GM21423 (cell line): Measurements from ENCODE around the gene TTLL12.

Experiments
- ATAC-seq: cut with Tn5 transposase; IDR thresholded peaks from one replicate; pipeline ENCODE4 v1.9.1; 2021; ENCODE audit warnings: mild to moderate bottlenecking, moderate library complexity; ENCODE audit not compliant: unreplicated experiment

TTLL12 gene

DNA sequence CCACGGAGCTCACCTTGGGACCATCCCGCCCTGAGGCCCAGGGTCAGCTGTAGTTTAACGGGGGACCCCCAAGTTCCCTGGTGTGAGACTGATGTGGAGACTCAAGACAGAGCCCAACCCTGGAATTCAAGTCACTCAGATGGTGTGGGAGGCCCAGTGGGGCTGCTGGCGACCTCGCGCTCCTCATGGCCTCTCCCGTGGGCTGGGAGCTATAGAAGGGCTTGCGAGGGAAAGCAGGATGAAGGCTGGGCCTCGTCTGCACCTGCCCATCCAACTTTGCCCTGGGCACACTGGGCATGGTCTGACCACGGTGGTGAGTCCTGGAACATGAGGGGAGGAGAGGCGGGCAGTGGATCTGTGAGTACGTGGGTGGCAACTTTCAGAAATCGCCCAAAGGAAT is 13.6 kb upstream of the TTLL12 start:
- no peak for ATAC-seq

- no peak for ATAC-seq
Measured at GRCh38 chr22:43200031-43200430, 13.1 kb upstream of the TTLL12 start.

DNA sequence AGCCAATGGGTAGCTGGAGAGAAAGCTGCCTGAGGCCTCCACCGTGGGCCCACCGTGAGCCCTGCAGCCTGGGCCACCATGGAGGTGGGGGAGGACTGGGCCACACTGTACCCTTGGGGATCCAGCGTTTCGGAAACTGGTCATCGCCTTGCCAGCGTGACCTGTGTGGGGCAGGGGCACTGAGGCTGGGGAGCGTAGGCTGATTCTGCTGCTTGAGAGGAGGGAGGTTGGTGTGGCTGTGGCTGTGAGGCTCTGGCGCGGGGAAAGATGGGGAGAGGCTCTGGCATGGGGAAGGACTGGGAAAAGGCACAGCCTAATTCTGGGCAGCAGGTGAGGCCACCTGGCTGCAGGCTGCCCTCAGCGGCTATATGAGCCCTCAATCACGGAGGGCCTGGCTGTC is 12.6 kb upstream of the TTLL12 start:
- ATAC-seq: no peak

- no peak for ATAC-seq
Measured at GRCh38 chr22:43198936-43199335, 12.0 kb upstream of the TTLL12 start.

DNA sequence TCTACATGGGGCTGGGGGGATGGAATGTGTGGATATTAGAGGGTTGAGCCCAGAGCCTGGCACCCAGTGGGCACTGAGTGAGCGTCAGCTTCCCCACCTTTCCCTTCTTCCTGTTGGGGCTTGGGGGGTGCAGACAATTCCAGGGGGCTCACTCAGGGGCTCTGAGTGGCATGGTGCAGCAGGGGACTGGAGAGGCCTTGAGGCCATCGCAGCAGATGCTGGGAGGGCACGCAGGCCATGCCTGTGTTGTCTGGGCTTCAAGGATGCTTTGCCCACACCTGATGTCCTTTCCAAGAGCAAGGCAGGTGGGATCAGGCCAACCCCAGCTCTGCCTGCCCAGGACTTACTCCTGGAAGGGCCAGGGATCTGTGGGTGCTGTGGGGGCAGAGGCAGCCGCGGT is 11.2 kb upstream of the TTLL12 start:
- no peak for ATAC-seq

GRCh38 chr22:43197271-43197941 is 10.5 kb upstream of the TTLL12 start:
- no peak for ATAC-seq

DNA sequence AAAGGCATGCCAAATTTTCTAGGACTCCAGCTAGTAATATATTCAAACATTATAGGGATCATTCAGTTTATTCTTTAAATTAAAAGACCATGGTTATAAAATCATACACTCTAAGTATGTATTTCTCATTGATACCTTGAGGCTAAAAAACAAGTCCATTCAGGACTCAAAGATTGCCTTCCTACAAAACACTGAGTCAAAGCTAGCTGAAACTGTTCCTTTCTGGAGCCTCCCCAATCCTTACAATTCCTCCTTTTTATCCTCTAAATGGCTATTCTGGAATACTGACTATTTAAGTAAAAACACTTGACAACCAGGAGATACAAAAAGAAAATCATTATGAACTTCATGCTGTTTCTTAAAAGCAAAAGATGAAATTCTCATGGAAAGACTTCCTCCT is 4.9 kb upstream of the TTLL12 start:
- no peak for ATAC-seq

DNA sequence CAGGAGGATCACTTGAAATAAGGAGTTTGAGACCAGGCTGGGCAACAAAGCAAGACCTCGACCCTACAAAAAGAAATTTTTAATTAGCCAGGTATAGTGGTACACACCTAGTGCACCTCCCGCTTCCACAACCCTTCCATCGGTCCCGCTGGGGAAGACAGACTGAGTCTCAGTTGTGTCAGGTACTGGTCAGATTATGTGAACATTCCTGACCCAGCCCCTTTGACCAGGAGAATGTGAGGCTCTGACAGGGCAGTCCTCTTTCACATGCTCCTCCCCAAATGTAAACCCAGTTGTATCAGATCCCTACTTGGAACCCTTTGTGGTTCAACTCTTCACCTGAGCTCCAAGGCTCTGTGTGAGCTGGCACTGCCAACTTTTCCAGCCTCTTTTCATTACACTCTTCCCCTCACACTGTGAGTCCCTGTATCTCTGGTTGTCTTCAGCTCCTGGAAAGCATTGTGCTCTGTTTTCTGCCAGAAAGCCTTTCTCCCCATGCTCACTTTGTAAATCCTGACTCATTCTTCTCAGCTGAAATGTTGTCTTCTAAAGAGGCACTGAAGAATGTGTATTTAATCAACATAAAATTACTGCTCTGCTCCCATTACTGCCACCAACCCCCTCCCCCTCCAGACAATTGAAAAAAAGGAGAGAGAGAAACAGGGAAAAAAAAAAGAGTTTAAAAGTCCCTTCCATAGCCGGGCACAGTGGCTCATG is 2.1 kb upstream of the TTLL12 start:
- no peak for ATAC-seq

DNA sequence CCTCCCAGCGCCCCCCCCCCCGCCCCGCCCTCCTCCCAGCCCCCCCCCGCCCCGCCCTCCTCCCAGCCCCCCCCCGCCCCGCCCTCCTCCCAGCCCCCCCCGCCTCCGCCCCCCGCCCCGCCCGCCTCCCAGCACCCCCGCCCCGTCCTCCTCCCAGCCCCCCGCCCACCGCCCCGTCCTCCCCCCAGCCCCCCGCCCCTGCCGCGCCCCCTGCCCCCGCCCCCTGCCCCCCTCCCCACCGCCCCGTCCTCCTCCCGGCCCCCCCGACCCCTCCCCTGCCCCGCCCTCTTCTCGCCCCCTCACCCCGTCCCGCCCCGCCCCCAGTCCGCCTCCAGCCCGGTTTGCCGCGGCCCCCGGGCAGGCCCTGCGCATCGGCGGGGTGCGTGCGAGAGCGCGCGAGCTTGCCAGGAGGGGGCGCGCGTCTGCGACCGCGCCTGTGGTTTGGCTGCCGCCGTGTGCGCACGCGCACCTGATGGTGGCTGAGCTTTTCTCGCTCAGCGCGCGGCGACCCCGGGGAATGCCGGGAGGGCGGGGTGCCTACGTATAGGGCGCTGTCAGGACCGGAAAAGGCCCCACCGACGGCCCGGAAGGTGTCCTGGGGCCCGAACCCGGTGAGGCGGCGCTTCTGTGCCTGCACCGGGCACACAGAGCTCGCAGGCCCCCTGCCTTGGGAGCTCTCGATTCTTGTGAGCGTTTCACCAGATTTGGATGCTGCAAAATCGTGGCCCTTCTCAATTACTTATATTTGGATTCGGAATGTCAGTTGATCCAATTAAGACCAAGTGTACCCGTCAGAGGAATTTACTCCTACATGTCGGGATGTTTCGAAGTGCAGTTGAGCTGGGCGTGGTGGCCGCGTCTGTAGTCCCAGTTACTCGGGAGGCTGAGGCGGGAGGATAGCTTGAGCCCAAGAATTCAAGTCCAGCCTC is 501 bp upstream of the TTLL12 start:
- ATAC-seq: peak; percentile 88

- ATAC-seq: no peak
Measured at GRCh38 chr22:43185860-43186261, 1.1 kb downstream of the TTLL12 start.

- ATAC-seq: no peak
Measured at GRCh38 chr22:43183496-43184277, 3.2 kb downstream of the TTLL12 start.

- ATAC-seq: no peak
Measured at GRCh38 chr22:43182726-43183125, 4.2 kb downstream of the TTLL12 start.

- ATAC-seq: no peak
Measured at GRCh38 chr22:43182118-43182517, 4.8 kb downstream of the TTLL12 start.

GRCh38 chr22:43181321-43182076 is 5.4 kb downstream of the TTLL12 start:
- no peak for ATAC-seq

GRCh38 chr22:43180670-43181069 is 6.3 kb downstream of the TTLL12 start:
- ATAC-seq: no peak

DNA sequence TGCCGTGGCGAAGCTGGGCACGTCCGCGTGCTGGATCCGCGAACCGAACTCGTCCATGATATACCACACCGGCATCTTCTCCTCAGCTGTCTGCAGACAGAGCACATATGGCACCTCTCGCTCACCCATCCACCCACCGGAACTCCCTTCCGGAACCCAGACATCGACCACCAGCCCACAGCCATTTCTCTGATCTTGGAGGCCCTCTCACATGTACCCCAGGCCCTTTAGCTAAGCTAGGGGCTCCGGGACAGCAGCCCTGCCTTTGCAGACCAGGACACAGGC is 7.1 kb downstream of the TTLL12 start:
- ATAC-seq: no peak

DNA sequence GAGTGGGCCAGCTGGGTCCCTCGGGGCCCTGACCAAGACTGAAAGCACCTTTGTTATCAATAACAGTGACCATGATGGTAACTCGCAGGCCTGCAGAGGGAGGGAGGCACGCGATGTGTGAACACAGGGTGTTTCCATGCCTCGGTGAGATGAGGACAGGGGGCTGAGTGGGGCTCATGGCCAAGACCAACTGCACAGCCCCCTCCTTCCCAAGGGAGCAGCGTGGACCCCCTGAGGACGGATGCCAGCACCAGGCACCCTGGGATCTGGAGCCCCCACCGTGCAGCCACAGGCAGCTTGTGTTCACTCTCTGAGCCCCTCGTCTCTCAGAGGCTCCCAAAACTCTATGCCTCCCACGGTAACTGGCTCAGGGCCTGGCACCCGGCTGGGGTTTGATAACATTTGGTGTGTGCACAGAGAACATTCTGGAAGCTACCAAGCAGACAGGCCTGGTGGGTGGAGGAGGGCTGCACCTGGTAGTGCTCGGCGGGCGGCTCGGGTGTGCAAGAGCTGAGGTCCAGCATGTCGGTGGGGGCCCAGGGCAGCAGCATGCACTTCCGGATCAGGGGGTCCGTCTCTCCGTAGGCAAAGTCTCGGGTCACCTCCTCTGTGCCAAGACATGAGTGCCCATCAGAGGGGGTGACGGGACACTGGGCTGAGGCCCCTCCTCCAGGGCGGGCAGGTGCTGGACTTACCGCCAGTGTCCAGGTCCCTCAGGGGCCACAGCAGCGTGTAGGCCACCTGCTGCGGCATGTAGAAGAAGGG is 7.6 kb downstream of the TTLL12 start:
- ATAC-seq: no peak

DNA sequence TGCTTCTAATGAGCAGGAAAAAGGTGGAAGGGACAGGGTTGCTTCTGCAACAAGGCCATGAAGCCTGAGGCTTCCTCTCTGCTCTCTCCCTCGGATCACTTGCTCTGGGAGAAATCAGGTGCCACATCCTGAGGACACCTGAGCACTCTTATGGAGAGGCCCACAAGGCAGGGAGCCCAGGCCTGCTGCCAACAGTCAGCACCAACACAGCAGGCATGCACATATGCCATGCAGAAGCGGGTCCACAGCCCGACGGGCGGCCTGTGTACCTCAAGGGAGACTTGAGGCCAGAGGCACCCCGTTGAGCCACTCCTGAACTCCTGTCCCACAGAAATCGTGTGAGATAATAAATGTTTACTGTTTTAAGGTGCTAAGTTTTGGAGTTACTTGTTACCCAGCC is 9.5 kb downstream of the TTLL12 start:
- ATAC-seq: no peak

DNA sequence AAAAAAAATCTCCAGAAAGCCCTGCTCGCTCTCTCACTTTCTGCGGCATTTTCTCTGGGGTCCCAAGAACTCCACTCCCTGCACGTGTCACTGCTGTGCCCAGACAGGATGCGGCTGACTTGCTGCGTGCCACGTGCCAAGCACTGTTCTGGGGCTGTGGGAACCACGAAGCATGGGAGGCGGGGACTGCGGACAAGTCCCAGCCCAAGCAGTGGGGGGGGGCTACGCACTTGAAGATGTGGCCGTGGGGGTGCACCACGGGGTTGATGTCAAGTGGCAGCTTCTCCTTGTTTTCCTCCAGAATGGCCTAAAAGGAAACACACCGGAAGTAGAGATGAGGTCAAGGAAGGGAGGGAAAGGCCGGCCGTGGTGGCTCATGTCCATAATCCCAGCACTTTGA is 10.8 kb downstream of the TTLL12 start:
- ATAC-seq: no peak
